GM19043 (cell line): Measurements from ENCODE around the gene FSTL4.
A peak's percentile ranks its signal among the peaks of the same experiment; 100 is the strongest.

Experiments
- ATAC-seq: cut with Tn5 transposase; IDR thresholded peaks from one replicate; pipeline ENCODE4 v1.9.1; 2021; ENCODE audit warnings: low read depth; ENCODE audit not compliant: unreplicated experiment

FSTL4 gene

DNA sequence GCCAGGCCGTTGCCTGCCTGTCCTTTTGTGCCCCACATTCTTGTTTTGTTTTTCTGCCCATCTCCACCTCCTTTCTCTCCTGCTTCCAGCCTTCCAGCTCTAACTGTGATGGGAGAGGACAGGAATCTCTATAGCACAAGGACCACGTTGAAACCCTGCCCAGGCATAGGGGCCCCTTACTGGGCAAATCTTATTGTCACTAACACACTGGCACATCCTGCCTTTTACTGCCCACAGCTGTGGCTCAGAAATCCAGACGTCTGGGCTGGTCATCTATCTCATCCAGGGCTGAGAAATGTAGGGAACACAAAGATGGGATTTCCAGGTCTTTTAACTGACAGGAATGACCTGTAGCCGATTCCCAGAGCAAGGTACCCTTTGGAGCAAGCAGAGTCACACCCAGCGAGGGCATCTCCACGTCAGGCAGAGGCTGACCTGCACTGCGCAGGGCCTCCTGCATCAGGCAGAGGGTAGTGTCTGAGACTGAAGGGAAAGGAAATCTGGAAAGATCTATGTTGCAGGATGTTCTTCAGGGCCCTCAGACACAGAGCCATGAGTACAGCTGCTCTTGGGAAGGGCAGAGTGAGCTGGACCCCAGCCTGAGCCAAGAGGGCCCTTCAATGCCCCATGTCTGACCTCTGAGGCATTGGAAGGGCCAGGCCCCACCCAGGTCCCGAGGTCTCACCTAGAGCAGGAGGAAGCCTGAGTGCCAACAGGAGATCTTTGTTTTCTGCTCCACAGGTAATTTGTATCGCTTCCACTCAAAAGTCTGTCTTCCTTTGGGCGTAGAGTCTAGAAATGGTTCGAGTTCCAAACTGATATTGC, 278.8 kb downstream of the FSTL4 start:
- no peak for ATAC-seq

- no peak for ATAC-seq
Observed at GRCh38 chr5:133332439-133333024, 279.8 kb downstream of the FSTL4 start.

- no peak for ATAC-seq
Observed at GRCh38 chr5:133331941-133332340, 280.4 kb downstream of the FSTL4 start.

DNA sequence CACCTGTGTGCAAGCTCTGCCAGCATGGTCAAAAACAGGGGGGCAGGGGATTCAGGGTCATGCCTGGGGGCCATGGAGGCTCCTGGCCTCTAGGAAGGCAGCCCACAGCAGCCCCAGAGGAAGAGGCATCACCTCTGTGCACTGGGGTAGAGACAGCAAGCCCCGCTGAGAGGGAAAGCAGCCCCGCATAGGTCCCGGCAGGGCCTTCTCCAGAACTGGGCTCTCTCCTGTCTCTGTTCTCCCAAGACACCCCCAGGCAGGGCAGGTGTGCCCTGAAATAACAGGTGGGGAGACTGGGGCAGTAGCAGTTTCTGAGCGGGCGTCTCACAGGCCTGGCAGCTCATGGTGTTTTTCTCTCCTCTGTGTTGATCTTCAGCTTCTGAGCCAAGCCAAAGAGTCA, 281.4 kb downstream of the FSTL4 start:
- no peak for ATAC-seq

DNA sequence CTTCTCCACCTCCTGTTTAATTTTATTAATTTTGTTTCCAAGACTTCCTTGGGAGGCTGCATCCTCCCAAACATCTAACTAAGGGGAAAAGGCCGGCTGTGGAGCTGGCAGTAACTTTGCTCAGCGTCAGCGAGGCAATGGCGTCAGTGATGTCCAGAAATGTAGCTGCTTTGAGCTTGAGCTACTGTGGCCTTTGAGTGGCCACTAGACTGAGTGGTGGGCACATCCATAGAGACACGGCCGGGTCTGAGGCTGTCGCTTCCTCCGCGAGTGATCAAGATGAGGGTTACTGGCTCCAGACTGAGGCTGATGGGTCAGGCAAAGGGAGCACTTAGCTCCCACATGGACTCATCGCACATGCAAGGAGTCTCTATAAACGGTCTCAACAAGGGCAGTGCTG, 283.5 kb downstream of the FSTL4 start:
- ATAC-seq, result no peak

- ATAC-seq, result no peak
Observed at GRCh38 chr5:133327946-133328401, 284.4 kb downstream of the FSTL4 start.

DNA sequence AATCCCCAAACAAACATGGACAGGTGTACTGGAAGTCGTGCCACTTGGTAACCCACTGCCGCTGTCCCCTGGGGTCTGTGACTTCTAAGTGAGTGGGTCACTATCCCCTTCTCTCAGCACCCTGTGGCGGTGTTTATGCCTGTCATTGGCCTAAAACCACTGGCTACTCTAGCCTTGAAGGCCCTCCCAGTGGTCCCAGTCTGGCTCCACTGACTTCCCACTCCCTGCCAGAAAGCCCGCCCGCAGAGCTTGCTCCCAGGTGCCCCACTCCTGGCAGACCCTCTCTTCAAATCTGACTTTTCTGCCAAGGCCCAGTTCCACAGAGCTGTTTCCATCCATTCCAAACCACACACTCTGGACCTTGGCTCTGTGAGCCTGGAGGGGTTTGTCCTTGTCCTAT, 286.0 kb downstream of the FSTL4 start:
- ATAC-seq, result no peak

- ATAC-seq, result no peak
Observed at GRCh38 chr5:133325864-133326263, 286.5 kb downstream of the FSTL4 start.

DNA sequence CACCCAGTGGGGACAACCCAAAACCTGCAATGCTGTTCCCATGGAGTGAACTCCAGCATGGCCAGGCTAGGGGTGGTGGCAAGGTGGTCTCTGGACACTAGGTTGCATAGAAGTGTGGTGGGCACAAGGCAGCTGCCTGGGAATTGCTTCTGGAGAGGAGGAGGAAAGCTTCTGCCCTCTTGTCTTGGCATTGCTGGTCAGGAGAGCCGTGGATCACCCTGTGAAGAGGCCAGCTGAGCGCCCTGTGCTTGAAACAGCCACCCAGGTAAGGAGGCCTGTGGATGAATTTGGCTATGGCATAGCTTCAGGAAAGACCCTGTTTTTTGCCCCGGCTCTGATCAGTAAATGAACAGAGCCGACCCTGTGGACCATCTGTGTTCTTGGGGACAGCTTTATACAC, 287.4 kb downstream of the FSTL4 start:
- no peak for ATAC-seq

DNA sequence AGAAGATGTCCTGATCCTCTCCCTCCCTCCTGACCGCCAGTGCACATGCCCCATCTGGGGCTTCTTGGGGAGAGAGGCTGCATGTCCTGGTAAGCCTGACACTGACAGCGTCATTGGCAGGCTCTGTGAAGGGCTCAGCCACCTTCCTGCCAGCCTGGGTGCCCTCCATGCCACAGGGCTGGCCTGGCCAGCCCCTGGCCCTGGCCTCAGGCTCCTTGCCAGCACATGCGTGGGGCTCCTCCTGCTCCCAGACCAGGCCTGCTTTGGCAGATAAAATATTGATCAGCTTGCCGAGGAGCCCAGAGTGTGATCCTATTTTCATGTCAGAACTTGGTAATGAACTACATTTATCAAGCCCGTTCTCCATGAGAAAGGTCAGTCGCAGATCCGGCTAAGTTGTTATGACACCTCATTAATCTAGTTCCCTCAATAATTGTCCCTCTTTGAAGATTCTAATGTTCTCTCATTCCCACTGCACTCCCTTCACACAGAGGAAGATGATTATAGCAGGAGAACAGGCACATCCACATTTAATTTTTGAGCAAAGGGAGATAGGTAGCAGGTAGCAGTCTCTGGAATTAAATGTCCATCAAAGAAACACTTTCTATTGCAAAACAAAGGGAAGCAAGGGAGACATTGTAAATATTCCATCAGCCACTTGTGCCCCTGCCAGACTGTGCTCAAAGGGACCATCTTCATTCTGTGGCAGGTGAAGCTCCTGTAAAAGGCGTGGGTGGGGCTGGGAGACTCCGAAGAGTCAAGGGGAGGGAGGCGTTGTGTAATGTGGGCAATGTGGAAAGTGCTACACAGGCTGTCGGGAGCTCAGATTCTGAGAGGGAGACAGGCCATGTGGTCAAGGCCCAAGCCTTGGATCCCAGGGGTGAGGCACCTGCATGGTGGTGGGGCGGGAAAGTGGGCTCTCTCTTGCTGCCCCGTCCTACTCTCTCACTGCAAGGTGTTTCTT, 288.6 kb downstream of the FSTL4 start:
- no peak for ATAC-seq

- ATAC-seq, result no peak
Observed at GRCh38 chr5:133322743-133323142, 289.6 kb downstream of the FSTL4 start.

GRCh38 chr5:133321833-133322420, 290.4 kb downstream of the FSTL4 start:
- peak; percentile 48 for ATAC-seq

DNA sequence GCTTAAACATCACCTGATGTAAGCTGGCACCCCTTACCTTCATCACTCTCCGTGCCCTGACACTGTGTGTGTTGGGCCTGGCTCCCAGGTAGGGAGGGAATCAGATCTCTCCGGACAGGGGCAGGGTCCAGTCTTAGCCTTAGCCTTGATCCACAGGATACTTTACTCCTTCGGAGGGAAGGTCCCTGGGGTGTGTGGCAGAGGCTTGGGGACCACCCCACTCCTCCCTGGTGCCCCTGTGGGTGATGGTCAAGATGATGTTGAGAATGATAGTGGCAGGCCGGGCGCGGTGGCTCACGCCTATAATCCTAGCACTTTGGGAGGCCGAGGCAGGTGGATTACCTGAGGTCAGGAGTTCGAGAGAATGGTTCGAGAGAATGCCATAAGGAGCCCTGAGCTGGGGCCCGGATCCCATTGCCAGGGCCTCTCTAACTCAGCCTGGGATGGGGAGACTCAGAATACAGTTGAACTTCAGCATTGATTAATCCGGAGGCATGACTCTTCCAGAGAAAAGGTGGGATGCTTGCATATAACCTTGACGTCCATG, 291.0 kb downstream of the FSTL4 start:
- no peak for ATAC-seq

GRCh38 chr5:133319905-133320520, 292.3 kb downstream of the FSTL4 start:
- no peak for ATAC-seq

- no peak for ATAC-seq
Observed at GRCh38 chr5:133319244-133319643, 293.1 kb downstream of the FSTL4 start.

DNA sequence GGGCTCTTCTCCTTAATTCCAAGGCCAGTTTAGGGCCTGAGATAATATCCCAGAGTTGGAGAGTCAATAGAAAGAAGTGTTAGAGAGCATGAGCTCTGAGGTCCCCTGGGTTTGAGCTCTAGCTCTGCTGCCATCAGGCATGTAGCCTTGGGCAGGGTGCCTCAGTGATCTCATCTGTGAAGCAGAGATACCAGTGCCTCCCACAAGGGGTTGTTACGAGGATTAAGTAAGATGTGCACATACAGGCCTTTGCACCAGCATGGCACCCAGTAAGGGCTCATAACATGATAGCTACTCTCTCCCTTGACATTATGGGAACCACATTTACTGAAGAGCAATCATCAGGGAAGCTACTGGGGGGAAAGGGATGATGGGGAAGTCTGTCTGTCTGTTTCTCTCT, 294.8 kb downstream of the FSTL4 start:
- no peak for ATAC-seq

GRCh38 chr5:133316346-133317343, 295.7 kb downstream of the FSTL4 start:
- ATAC-seq, result no peak

DNA sequence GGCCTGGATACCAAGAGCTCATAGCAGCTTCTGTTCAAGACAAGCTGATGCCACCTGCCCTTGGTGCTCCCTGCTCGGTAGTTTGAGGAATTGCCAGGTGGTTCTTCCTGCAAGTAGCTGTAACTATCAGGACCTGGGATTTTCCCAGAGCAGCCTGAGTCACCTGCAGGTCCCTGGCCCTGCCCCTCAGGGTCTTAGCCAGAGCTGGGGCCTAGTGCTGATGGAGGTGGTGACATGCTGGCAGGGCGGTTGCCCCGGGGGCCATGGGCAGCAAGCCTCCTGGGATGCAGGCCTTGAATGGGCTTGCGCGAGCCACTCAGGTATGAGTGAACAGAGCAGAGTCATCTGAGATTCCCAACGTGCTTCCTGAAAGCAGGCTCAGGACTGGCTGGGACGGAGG, 298.3 kb downstream of the FSTL4 start:
- ATAC-seq, result no peak

GRCh38 chr5:133311176-133311575, 301.2 kb downstream of the FSTL4 start:
- ATAC-seq, result no peak
